SK-N-MC (cell line): ENCODE data around the gene HERC6.
"Not testable (repeated sequence)": the region's sequence is repeated elsewhere in the genome, so short reads cannot be mapped to it uniquely, and the experiment has no call there.

Experiments used
- EZH2 ChIP-seq: fragments of 200-600 bp; sonication (generic); IDR thresholded peaks from one replicate; pipeline ENCODE4 v1.6.1; 2017; ENCODE audit warnings: antibody characterized with exemption
- POLR2AphosphoS5 ChIP-seq: IDR thresholded peaks from 2 replicates; pipeline ENCODE4 v1.6.1; 2012; ENCODE audit warnings: mild to moderate bottlenecking, low read depth, low read length, borderline replicate concordance

GRCh38 chr4:88361217-88361773, 17.4 kb upstream of the HERC6 start:
- not testable (repeated sequence) for TF ChIP-seq POLR2AphosphoS5, EZH2
